IMR-90 (cell line): ENCODE results near the gene FXYD6. TPM values are rescaled to one million over a fixed set of nuclear protein-coding genes. Genes with fewer than 3 reads are reported as not detected.

ENCODE experiments used
- ATAC-seq: fragments of 200-7000 bp; cut with Tn5 transposase; 2 replicates; pipeline ENCODE4 v1.9.1; 2020; ENCODE audit warnings: low read depth, mild to moderate bottlenecking, moderate library complexity
- BruUV-seq: library from RNA; stranded (reverse); fragments of 400-500 nt; replicated peaks from 2 replicates; lab custom pipeline; 2021; lab: Mats Ljungman, UMichigan
- CTCF ChIA-PET: fragments of 300-600 bp; formaldehyde crosslinking; extraction: SDS; loops from one replicate; lab custom pipeline; 2021; ENCODE audit warnings: antibody characterized with exemption; lab: Yijun Ruan, JAX
- POLR2A ChIA-PET: fragments of 300-600 bp; sonication (Branson Sonifier 250); formaldehyde crosslinking; loops from one replicate; lab custom pipeline; 2022; ENCODE audit warnings: antibody characterized with exemption; ENCODE audit not compliant: unreplicated experiment; lab: Charles Lee
- DNase-seq: peaks from one replicate; pipeline ENCODE4 v3.0.0; 2013
- H2AFZ ChIP-seq: replicated peaks from 2 replicates; pipeline ENCODE3; 2013; ENCODE audit warnings: low read length, mild to moderate bottlenecking; ENCODE audit not compliant: poor library complexity
- H2AK5ac ChIP-seq: 2 replicates; pipeline ENCODE4 v1.6.1; 2013; ENCODE audit warnings: low read depth, low read length, inconsistent platforms
- H2AK9ac ChIP-seq: replicated peaks from 2 replicates; pipeline ENCODE3; 2013; ENCODE audit warnings: mild to moderate bottlenecking, low read depth, low read length, moderate library complexity; ENCODE audit not compliant: poor library complexity
- H2BK120ac ChIP-seq: 2 replicates; pipeline ENCODE4 v1.6.1; 2013; ENCODE audit warnings: low read depth, low read length, inconsistent platforms
- H2BK15ac ChIP-seq: 3 replicates; pipeline ENCODE4 v1.6.1; 2013; ENCODE audit warnings: low read depth, low read length, inconsistent platforms
- H2BK20ac ChIP-seq: 2 replicates; pipeline ENCODE4 v1.6.1; 2013; ENCODE audit warnings: low read depth, mild to moderate bottlenecking, inconsistent platforms, low read length, moderate library complexity
- H2BK5ac ChIP-seq: 2 replicates; pipeline ENCODE4 v1.6.1; 2013; ENCODE audit warnings: mild to moderate bottlenecking, low read depth, low read length, inconsistent platforms; ENCODE audit not compliant: poor library complexity, severe bottlenecking
- H3K14ac ChIP-seq: replicated peaks from 2 replicates; pipeline ENCODE4 v1.6.1; 2013; ENCODE audit warnings: low read depth, low read length, inconsistent platforms
- H3K18ac ChIP-seq: 2 replicates; pipeline ENCODE4 v1.6.1; 2013; ENCODE audit warnings: low read depth, low read length, control low read depth
- H3K23ac ChIP-seq: 2 replicates; pipeline ENCODE4 v1.6.1; 2013; ENCODE audit warnings: low read depth, low read length, inconsistent platforms
- H3K27ac ChIP-seq: 2 replicates; pipeline ENCODE4 v1.5.1; 2013; ENCODE audit warnings: mild to moderate bottlenecking, control low read depth, low read length; ENCODE audit not compliant: insufficient read depth
- H3K27me3 ChIP-seq: 2 replicates; pipeline ENCODE4 v1.6.1; 2013; ENCODE audit warnings: low read length; ENCODE audit not compliant: control insufficient read depth, insufficient read depth
- H3K36me3 ChIP-seq: 2 replicates; pipeline ENCODE4 v1.6.1; 2013; ENCODE audit warnings: low read length, mixed read lengths; ENCODE audit not compliant: control insufficient read depth, insufficient read depth
- H3K4ac ChIP-seq: 2 replicates; pipeline ENCODE4 v1.6.1; 2013; ENCODE audit warnings: low read depth, low read length, inconsistent platforms
- H3K4me1 ChIP-seq: 2 replicates; pipeline ENCODE4 v1.6.1; 2013; ENCODE audit warnings: low read length, mixed read lengths; ENCODE audit not compliant: control insufficient read depth, insufficient read depth
- H3K4me2 ChIP-seq: 2 replicates; pipeline ENCODE4 v1.6.1; 2013; ENCODE audit warnings: low read depth, mild to moderate bottlenecking, control low read depth, low read length, moderate library complexity
- H3K4me3 ChIP-seq: 2 replicates; pipeline ENCODE4 v1.5.1; 2013; ENCODE audit warnings: low read depth, mild to moderate bottlenecking, control low read depth, low read length, moderate library complexity; ENCODE audit not compliant: insufficient read depth
- H3K56ac ChIP-seq: 2 replicates; pipeline ENCODE4 v1.6.1; 2013; ENCODE audit warnings: low read length, inconsistent platforms; ENCODE audit not compliant: insufficient read depth; ENCODE audit errors: extremely low read depth
- H3K79me1 ChIP-seq, 2 experiments: 2 replicates each; pipeline ENCODE4 v1.6.1; 2013; ENCODE audit warnings: low read length in 2 of 2, inconsistent platforms in 1 of 2, low read depth in 1 of 2
- H3K9ac ChIP-seq: 2 replicates; pipeline ENCODE4 v1.6.1; 2013; ENCODE audit warnings: low read depth, low read length, control low read depth
- H3K9me1 ChIP-seq: 2 replicates; pipeline ENCODE4 v1.6.1; 2013; ENCODE audit warnings: low read length, inconsistent platforms; ENCODE audit not compliant: insufficient read depth
- H3K9me3 ChIP-seq: 2 replicates; pipeline ENCODE4 v1.6.1; 2013; ENCODE audit warnings: low read length; ENCODE audit not compliant: control insufficient read depth, insufficient read depth
- H4K20me1 ChIP-seq: 2 replicates; pipeline ENCODE4 v1.6.1; 2013; ENCODE audit warnings: low read length, inconsistent platforms; ENCODE audit not compliant: insufficient read depth
- H4K5ac ChIP-seq: 2 replicates; pipeline ENCODE4 v1.6.1; 2013; ENCODE audit warnings: mild to moderate bottlenecking, low read depth, low read length, control low read depth
- H4K8ac ChIP-seq, 2 experiments: 2 replicates each; pipeline ENCODE4 v1.6.1; 2013; ENCODE audit warnings: low read depth in 2 of 2, low read length in 2 of 2, control low read depth in 1 of 2, inconsistent platforms in 1 of 2
- H4K91ac ChIP-seq: 2 replicates; pipeline ENCODE4 v1.6.1; 2013; ENCODE audit warnings: low read depth, low read length, inconsistent platforms; ENCODE audit not compliant: insufficient read depth
- BHLHE40 ChIP-seq: fragments of 150-350 bp; IDR thresholded peaks from 2 replicates; pipeline ENCODE4 v1.6.1; 2016; ENCODE audit warnings: mild to moderate bottlenecking, low read depth, low read length
- CEBPB ChIP-seq: IDR thresholded peaks from 2 replicates; pipeline ENCODE4 v1.6.1; 2012; ENCODE audit warnings: low read depth, low read length, improper control_type of control experiment
- CHD1 ChIP-seq: IDR thresholded peaks from 2 replicates; pipeline ENCODE4 v1.6.1; 2012; ENCODE audit warnings: low read depth, low read length, improper control_type of control experiment
- CTCF ChIP-seq: conservative IDR thresholded peaks from 2 replicates; pipeline ENCODE4 v1.5.1; 2012; ENCODE audit warnings: mild to moderate bottlenecking, low read depth, low read length, improper control_type of control experiment
- ELK1 ChIP-seq: fragments of 150-350 bp; IDR thresholded peaks from 2 replicates; pipeline ENCODE4 v1.6.1; 2016; ENCODE audit warnings: low read depth, mild to moderate bottlenecking, low read length, moderate library complexity, borderline replicate concordance
- MAZ ChIP-seq: IDR thresholded peaks from 2 replicates; pipeline ENCODE4 v1.6.1; 2012; ENCODE audit warnings: low read depth, mild to moderate bottlenecking, low read length, improper control_type of control experiment, moderate library complexity, borderline replicate concordance
- MXI1 ChIP-seq: IDR thresholded peaks from 2 replicates; pipeline ENCODE4 v1.6.1; 2012; ENCODE audit warnings: low read depth, mild to moderate bottlenecking, low read length, moderate library complexity, borderline replicate concordance
- NFE2L2 ChIP-seq: fragments of 150-350 bp; IDR thresholded peaks from 2 replicates; pipeline ENCODE4 v1.6.1; 2016; ENCODE audit warnings: low read depth, mild to moderate bottlenecking, low read length
- RAD21 ChIP-seq: IDR thresholded peaks from 2 replicates; pipeline ENCODE4 v1.6.1; 2012; ENCODE audit warnings: low read length, improper control_type of control experiment
- RCOR1 ChIP-seq: IDR thresholded peaks from 2 replicates; pipeline ENCODE4 v1.6.1; 2012; ENCODE audit warnings: mild to moderate bottlenecking, low read length, improper control_type of control experiment; ENCODE audit not compliant: insufficient replicate concordance
- RFX5 ChIP-seq: IDR thresholded peaks from 2 replicates; pipeline ENCODE4 v1.8.0; 2012; ENCODE audit warnings: low read depth, mild to moderate bottlenecking, low read length, moderate library complexity
- SMC3 ChIP-seq: fragments of 150-350 bp; IDR thresholded peaks from 2 replicates; pipeline ENCODE4 v1.6.1; 2016; ENCODE audit warnings: low read depth, mild to moderate bottlenecking, antibody characterized with exemption, low read length, moderate library complexity
- USF2 ChIP-seq: fragments of 150-350 bp; IDR thresholded peaks from 2 replicates; pipeline ENCODE4 v1.6.1; 2017; ENCODE audit warnings: mild to moderate bottlenecking, antibody characterized with exemption, low read length, low read depth
- WGBS, 2 experiments: methylation state at CpG; one replicate each; pipeline versions ENCODE4 v1.1.5 to v1.1.7; 2013; ENCODE audit warnings: missing lambda C conversion rate in 2 of 2; ENCODE audit not compliant: insufficient read length in 1 of 2; ENCODE audit errors: extremely low coverage in 2 of 2; 5-methylcytosine and 5-hydroxymethylcytosine counted together
- dilution Hi-C: fragments of 300-500 bp; cut with HindIII; formaldehyde crosslinking; loops from one replicate; pipeline ENCODE4 v1.14.3; 2018; ENCODE audit warnings: low sequenced_read_pairs; ENCODE audit not compliant: unreplicated experiment
- in situ Hi-C: fragments of 300-500 bp; cut with MboI; formaldehyde crosslinking; loops from 3 replicates; pipeline ENCODE4 v1.14.3; 2019; ENCODE audit warnings: low sequenced_read_pairs, inconsistent platforms, mixed read lengths
- intact Hi-C: fragments of 100-400 bp; cut with micrococcal nuclease; formaldehyde crosslinking; loops from 2 replicates; pipeline ENCODE4 v1.10.0; 2022
- polyA plus RNA-seq, 3 experiments: library from polyadenylated mRNA; depleted of rRNA; stranded (reverse); fragments of >200 nt; gene quantifications; 2 replicates each; pipeline ENCODE4 v1.2.3, GENCODE V29; 2012; ENCODE audit warnings: low replicate concordance in 1 of 3
- total RNA-seq: library from RNA; depleted of rRNA; stranded (reverse); fragments of >200 nt; gene quantifications from 2 replicates; pipeline ENCODE4 v1.2.3, GENCODE V29; 2012

FXYD6 gene
- total and polyA plus RNA-seq, 2 of the 4 experiments (the other 2 are of a cell fraction): 0.32 TPM; not detected in 1

GRCh38 chr11:117826190-117826570 lies 50.3 kb downstream of the FXYD6 start:
- Histone ChIP-seq H2AK5ac (no peak overlapping the region), H2BK120ac (no peak overlapping the region), H3K56ac (no peak overlapping the region), H3K9me1 (no peaks in the 10 kb centered on the region), H4K91ac (no peak overlapping the region), H2AK9ac (no peak overlapping the region), H4K8ac (no peak overlapping the region), H3K4me1 (peaks cover 10% of the 10 kb centered on the region; the same call in 1 of the 2 replicates), H4K5ac (no peak overlapping the region), H3K9me3 (no peaks in the 10 kb centered on the region), H2BK15ac (no peak overlapping the region), H4K20me1 (no peaks in the 10 kb centered on the region), H3K36me3 (no peaks in the 10 kb centered on the region), H3K4ac (no peak overlapping the region), H2BK20ac (no peak overlapping the region), H3K18ac (no peak overlapping the region), H2BK5ac (no peak overlapping the region), H3K79me1 (no peaks in the 10 kb centered on the region), H3K27me3 (peaks cover 2% of the 10 kb centered on the region; the same call in 1 of the 2 replicates), H3K14ac (no peak overlapping the region), H3K23ac (no peak overlapping the region), H3K4me2 (no peak overlapping the region), H3K27ac (no peak overlapping the region), H2AFZ (no peak overlapping the region), H3K4me3 (no peak overlapping the region), H3K9ac (no peak overlapping the region)
- TF ChIP-seq SMC3 (no peak), CHD1 (no peak), RCOR1 (no peak), ELK1 (no peak), RAD21 (no peak), MAZ (no peak), BHLHE40 (no peak), CEBPB (no peak), MXI1 (no peak), NFE2L2 (no peak), USF2 (no peak), CTCF (no peak), RFX5 (no peak)
- CTCF ChIA-PET: no interaction called here
- no TSS peak for BruUV-seq
- dilution Hi-C loops: no loop called here
- DNase-seq: no peak
- POLR2A ChIA-PET: no interaction called here
- ATAC-seq: no peak
- 33% methylated on average over 6 of the region's 10 CpGs; no CpG with 5 or more reads in 1 of the 2 experiments for WGBS, 2 experiments
- in situ Hi-C loops: no loop called here
- intact Hi-C loops: no loop called here
